Activated CD8-positive, alpha-beta memory T cell treated with anti-CD3 and anti-CD28 coated beads, Interleukin-2, amount 50 U/mL, for 48 hours (primary cell): Measurements from ENCODE around the gene PTPRN2.

Experiments used
- DNase-seq: peaks from one replicate; pipeline ENCODE4 v3.0.0-alpha.2; 2020

PTPRN2 gene

GRCh38 chr7:158097453-158098124, 490.0 kb downstream of the PTPRN2 start:
- DNase-seq, result no peak

GRCh38 chr7:158097106-158097452, 490.5 kb downstream of the PTPRN2 start:
- no peak for DNase-seq

- no peak for DNase-seq
These were observed 491.0 kb downstream of the PTPRN2 start for GRCh38 chr7:158096582-158096981.

- no peak for DNase-seq
These were observed 492.9 kb downstream of the PTPRN2 start for GRCh38 chr7:158094671-158095226.

GRCh38 chr7:158094046-158094445, 493.6 kb downstream of the PTPRN2 start:
- no peak for DNase-seq

GRCh38 chr7:158093156-158093796, 494.3 kb downstream of the PTPRN2 start:
- no peak for DNase-seq

- DNase-seq, result no peak
These were observed 500.4 kb downstream of the PTPRN2 start for GRCh38 chr7:158087196-158087595.

- no peak for DNase-seq
These were observed 501.6 kb downstream of the PTPRN2 start for GRCh38 chr7:158085741-158086695.

- DNase-seq, result no peak
These were observed 503.1 kb downstream of the PTPRN2 start for GRCh38 chr7:158084555-158084954.

GRCh38 chr7:158083526-158084310, 503.9 kb downstream of the PTPRN2 start:
- no peak for DNase-seq

GRCh38 chr7:158082761-158083160, 504.9 kb downstream of the PTPRN2 start:
- DNase-seq, result no peak

- no peak for DNase-seq
These were observed 506.7 kb downstream of the PTPRN2 start for GRCh38 chr7:158080899-158081445.

- DNase-seq, result no peak
These were observed 509.4 kb downstream of the PTPRN2 start for GRCh38 chr7:158077934-158078910.

GRCh38 chr7:158077151-158077840, 510.3 kb downstream of the PTPRN2 start:
- DNase-seq, result no peak

- no peak for DNase-seq
These were observed 511.0 kb downstream of the PTPRN2 start for GRCh38 chr7:158076656-158077055.

GRCh38 chr7:158076215-158076614, 511.4 kb downstream of the PTPRN2 start:
- DNase-seq, result no peak

- no peak for DNase-seq
These were observed 512.0 kb downstream of the PTPRN2 start for GRCh38 chr7:158075633-158076001.

- DNase-seq, result no peak
These were observed 512.6 kb downstream of the PTPRN2 start for GRCh38 chr7:158074896-158075632.
